GM18907 (cell line): ENCODE measurements around the gene KIF12.

Source experiments
- ATAC-seq: cut with Tn5 transposase; IDR thresholded peaks from one replicate; pipeline ENCODE4 v1.9.1; 2021; ENCODE audit warnings: mild to moderate bottlenecking, moderate library complexity; ENCODE audit not compliant: unreplicated experiment

Gene KIF12

GRCh38 chr9:114107286-114108001, 8.4 kb upstream of the KIF12 start:
- no peak for ATAC-seq

GRCh38 chr9:114105236-114105635, 6.1 kb upstream of the KIF12 start:
- no peak for ATAC-seq

GRCh38 chr9:114102484-114102883, 3.4 kb upstream of the KIF12 start:
- ATAC-seq: no peak

DNA sequence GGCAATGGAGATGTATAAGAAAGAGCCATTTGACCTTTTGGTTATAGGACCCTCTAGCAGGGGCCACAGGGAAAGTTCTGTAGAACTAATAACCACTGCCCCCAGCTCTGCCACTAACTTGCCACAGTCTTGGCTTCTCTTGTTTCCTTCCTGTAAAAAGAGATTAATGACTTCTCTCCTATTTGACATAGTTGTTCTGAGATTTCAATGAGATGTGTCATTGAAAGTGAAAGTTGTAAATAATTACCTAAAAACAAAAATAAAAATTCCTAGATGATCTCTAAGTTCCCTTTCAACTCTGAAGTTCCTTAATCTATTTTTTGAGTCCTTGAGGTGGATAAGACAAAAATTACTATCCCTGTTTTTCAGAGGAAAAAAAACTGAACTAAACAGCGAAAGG, 1.4 kb upstream of the KIF12 start:
- no peak for ATAC-seq

GRCh38 chr9:114099669-114100270, 678 bp upstream of the KIF12 start:
- no peak for ATAC-seq

- ATAC-seq: no peak
Measured at GRCh38 chr9:114098021-114098935, 814 bp downstream of the KIF12 start.

- no peak for ATAC-seq
Measured at GRCh38 chr9:114097613-114098020, 1.5 kb downstream of the KIF12 start.

- no peak for ATAC-seq
Measured at GRCh38 chr9:114096866-114097612, 2.1 kb downstream of the KIF12 start.

GRCh38 chr9:114096041-114096511, 3.0 kb downstream of the KIF12 start:
- no peak for ATAC-seq

DNA sequence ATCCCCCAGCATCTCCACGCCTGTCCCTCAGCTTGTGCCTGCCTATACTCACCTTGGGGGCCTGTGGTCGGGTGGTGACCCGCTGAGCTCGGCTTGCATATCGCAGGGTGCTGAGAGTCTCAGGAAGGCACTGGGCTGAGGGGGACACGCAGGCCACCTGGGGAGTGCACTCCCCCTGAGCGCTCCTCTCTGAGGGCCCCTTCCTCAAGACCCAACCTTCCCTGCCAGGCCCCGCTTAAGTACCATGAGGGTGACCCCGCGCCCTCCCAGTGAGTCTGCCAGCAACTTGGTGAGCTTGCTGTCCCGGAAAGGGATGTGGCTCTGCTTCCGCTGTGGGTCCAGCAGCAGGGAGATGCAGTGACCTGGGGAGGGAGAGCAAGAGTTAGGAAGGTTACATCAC, 4.1 kb downstream of the KIF12 start:
- ATAC-seq: no peak

GRCh38 chr9:114093761-114094505, 5.2 kb downstream of the KIF12 start:
- no peak for ATAC-seq

DNA sequence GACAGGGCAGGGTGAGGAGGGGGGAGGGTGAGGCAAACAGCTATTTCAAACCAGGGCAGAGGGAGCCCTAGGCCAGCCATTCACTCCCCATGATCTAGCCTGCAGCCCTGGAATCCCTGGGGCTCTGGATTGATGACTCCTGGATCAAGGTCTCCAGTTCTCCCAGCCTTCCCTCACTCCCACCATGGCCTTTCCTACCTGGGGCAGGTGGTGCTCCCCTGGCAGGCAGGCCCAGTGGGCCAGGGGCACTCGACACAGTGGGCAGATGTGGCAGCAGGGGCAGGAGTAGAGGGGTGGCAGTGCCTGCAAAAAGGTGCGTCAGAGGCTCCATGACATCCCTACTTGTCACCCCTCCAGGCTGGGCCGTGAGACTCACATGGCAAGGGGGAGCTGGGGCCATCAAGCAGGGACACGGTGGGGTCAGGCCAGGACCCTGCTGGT, 6.0 kb downstream of the KIF12 start:
- ATAC-seq: no peak

DNA sequence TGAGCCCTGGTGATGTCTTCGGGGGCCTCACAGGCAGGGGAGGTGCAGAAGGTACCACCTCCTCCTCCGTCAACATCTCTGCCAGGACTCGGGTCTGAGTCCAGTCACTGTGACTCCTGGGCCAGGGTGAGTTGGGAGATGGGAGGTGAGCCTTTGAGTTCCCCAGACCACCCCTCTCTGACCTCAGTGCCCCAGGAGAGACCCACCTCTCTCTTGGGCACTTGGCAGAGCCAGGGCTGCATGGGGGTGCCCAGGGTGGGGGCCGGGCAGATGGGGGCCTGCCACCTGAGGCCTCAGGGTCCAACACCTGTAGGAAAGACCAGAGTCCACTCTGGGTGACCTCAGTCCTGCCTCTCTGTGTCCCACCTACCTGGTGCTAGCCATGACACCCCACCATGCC, 6.8 kb downstream of the KIF12 start:
- ATAC-seq: no peak

DNA sequence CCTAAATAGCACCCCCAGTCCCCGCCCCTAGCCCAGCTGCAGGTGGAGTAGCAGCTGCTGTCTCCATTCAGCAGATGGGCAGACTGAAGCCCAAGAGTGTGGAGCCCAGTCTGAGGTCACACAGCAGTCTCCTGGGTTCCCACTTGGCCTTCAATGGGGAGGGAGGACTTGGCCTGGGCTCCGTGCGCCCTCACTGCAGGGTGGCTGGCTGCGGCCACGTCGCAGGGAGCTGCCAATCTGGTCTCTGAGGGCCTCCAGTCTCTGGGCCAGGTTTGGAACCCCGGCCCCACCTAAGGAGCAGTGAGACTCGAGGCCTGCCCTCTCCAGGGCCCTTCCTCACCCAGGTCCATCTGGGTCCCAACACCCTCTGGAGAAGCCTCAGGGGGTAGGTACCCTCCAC, 7.4 kb downstream of the KIF12 start:
- ATAC-seq: no peak

- ATAC-seq: no peak
Measured at GRCh38 chr9:114090798-114091197, 8.3 kb downstream of the KIF12 start.

- ATAC-seq: no peak
Measured at GRCh38 chr9:114089206-114089840, 9.8 kb downstream of the KIF12 start.

DNA sequence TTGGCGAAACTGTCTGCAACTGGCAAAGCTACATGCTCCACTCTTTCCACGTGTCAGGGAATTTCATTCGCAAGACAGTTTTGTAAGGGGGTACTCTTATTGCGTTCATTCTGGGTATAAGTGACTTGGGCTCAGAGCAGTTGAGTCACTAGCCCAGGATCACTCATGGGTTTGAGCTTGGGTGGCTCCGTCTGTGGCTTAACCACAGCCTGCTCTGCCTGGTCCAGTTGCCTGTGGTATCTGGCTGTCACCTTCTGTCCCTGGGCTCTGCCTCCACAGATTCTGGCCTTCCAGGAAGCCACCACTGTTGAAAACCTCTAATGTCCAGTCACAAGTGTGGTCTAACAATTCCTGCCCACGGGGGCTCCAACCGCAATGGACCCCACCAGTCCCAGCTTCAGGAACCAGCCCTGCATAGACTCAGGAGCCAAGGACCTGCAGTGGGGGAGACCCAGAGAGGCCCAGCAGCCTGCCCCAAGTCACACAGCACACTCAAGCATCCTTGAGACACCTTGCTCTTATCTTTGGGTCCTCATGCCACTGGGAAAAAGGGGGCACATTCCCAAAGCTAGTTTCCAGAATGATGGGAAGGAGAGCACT, 10.4 kb downstream of the KIF12 start:
- ATAC-seq: no peak

DNA sequence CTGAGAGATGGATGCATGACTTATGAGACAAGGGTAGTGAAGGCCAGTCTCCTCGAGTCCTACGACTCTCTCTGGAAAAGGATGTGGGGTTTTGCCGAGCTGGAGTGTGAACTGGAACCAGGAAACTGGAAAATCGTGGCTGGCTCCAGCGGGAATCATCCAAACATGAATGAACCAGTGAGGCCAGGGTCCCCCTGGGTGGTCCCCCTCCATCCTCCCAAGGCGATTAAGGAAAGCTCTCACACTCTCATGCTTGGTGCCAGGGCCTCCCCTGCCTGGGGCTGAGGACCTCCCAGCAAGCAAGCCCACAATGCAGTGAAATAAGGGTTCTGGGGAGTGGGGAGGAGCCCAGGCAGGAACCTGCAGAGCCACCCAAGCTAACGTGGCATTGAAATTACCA, 11.4 kb downstream of the KIF12 start:
- no peak for ATAC-seq

GRCh38 chr9:114086607-114087006, 12.5 kb downstream of the KIF12 start:
- ATAC-seq: no peak
